22Rv1 (cell line): ENCODE data around the gene CORIN.
"Not testable (repeated sequence)": the region's sequence is repeated elsewhere in the genome, so short reads cannot be mapped to it uniquely, and the experiment has no call there.

ENCODE experiments used
- H3K27ac ChIP-seq: fragments of 450-650 bp; 2 replicates; pipeline ENCODE4 v1.5.1; 2017
- CTCF ChIP-seq: fragments of 450-650 bp; IDR thresholded peaks from 2 replicates; pipeline ENCODE4 v1.5.1; 2017; ENCODE audit warnings: mild to moderate bottlenecking
- ZFX ChIP-seq: fragments of 450-650 bp; IDR thresholded peaks from 2 replicates; pipeline ENCODE4 v1.6.1; 2017; ENCODE audit warnings: antibody characterized with exemption, borderline replicate concordance

CORIN gene

GRCh38 chr4:47557255-47557654 lies 280.6 kb downstream of the CORIN start:
- no peak overlapping the region for H3K27ac ChIP-seq
- TF ChIP-seq CTCF: no peak

GRCh38 chr4:47555920-47556319 lies 281.9 kb downstream of the CORIN start:
- H3K27ac ChIP-seq: not testable (repeated sequence)

- no peak overlapping the region for H3K27ac ChIP-seq
- TF ChIP-seq ZFX (no peak), CTCF (no peak)
Measured at GRCh38 chr4:47553329-47554125, 284.3 kb downstream of the CORIN start.

- H3K27ac ChIP-seq: no peak overlapping the region
- no peak for TF ChIP-seq CTCF
- TF ChIP-seq ZFX: no peak
Measured at GRCh38 chr4:47551682-47552081, 286.2 kb downstream of the CORIN start.

GRCh38 chr4:47550899-47551548 lies 286.8 kb downstream of the CORIN start:
- no peak overlapping the region for H3K27ac ChIP-seq
- TF ChIP-seq ZFX (no peak), CTCF (no peak)

- not testable (repeated sequence) for H3K27ac ChIP-seq
Measured at GRCh38 chr4:47550357-47550756, 287.5 kb downstream of the CORIN start.
